Activated CD4-positive, alpha-beta T cell treated with anti-CD3 and anti-CD28 coated beads, Interleukin-2, Interleukin-4, amounts not matched to agents 100 ng/mL and 50 ng/mL, durations not matched to agents 16 hours and 8 hours (primary cell): ENCODE data around the gene TMPRSS13.

Source experiments
- DNase-seq: peaks from one replicate; pipeline ENCODE4 v3.0.0-alpha.2; 2020; ENCODE audit warnings: low spot score

The TMPRSS13 gene

GRCh38 chr11:117851852-117852251 lies 77.3 kb downstream of the TMPRSS13 start:
- DNase-seq: no peak

- no peak for DNase-seq
Observed at GRCh38 chr11:117851106-117851505, 78.1 kb downstream of the TMPRSS13 start.
